SK-N-SH (cell line): ENCODE results near the gene CPED1.

Experiments
- EP300 ChIP-seq, 2 experiments: IDR thresholded peaks; 2 replicates each; pipeline versions ENCODE4 v1.4.0 to v1.6.1; 2012; ENCODE audit warnings: borderline replicate concordance in 1 of 2, low read depth in 1 of 2, low read length in 1 of 2
- FOXM1 ChIP-seq: IDR thresholded peaks from 2 replicates; pipeline ENCODE4 v1.4.0; 2012; ENCODE audit warnings: low read depth, mild to moderate bottlenecking
- JUND ChIP-seq: IDR thresholded peaks from 2 replicates; pipeline ENCODE4 v1.4.0; 2012
- TF ChIP-seq, protein P1 (sequence below): fragments of 200-600 bp; sonication (generic); IDR thresholded peaks from 2 replicates; pipeline ENCODE4 v1.6.1; 2017; ENCODE audit warnings: antibody characterized with exemption, mild to moderate bottlenecking, moderate library complexity

GRCh38 chr7:121294448-121294992 is 306.0 kb downstream of the CPED1 start:
- TF ChIP-seq, protein P1, sequence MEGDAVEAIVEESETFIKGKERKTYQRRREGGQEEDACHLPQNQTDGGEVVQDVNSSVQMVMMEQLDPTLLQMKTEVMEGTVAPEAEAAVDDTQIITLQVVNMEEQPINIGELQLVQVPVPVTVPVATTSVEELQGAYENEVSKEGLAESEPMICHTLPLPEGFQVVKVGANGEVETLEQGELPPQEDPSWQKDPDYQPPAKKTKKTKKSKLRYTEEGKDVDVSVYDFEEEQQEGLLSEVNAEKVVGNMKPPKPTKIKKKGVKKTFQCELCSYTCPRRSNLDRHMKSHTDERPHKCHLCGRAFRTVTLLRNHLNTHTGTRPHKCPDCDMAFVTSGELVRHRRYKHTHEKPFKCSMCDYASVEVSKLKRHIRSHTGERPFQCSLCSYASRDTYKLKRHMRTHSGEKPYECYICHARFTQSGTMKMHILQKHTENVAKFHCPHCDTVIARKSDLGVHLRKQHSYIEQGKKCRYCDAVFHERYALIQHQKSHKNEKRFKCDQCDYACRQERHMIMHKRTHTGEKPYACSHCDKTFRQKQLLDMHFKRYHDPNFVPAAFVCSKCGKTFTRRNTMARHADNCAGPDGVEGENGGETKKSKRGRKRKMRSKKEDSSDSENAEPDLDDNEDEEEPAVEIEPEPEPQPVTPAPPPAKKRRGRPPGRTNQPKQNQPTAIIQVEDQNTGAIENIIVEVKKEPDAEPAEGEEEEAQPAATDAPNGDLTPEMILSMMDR: no peak
- no peak for TF ChIP-seq EP300 (IDR thresholded peaks at IDR 0.05; ENCODE audit: borderline replicate concordance in 1 of 2, low read depth in 1 of 2, low read length in 1 of 2)
- no peak for TF ChIP-seq JUND
- no peak for TF ChIP-seq FOXM1
